ENCODE results near the gene FXYD5. TPM values are rescaled to one million over a fixed set of nuclear protein-coding genes. Genes with fewer than 3 reads are reported as not detected.
A peak's percentile ranks its signal among the peaks of the same experiment; 100 is the strongest.

The FXYD5 gene
- total RNA-seq, 1 experiment from 2014 or later, result 100 TPM

GRCh38 chr19:35155981-35156672, 1.6 kb downstream of the FXYD5 start:
- no peaks in the 10 kb centered on the region; a peak in 3 of 5 replicates for H3K9me3 Mint-ChIP-seq
- no peak overlapping the region for H3K23ac ChIP-seq (ENCODE audit: insufficient read length, low read depth, low read length)
- H3K56ac ChIP-seq (ENCODE audit: insufficient read length, low read depth, low read length), result no peak overlapping the region
- TF ChIP-seq CTCF (conservative IDR thresholded peaks at IDR 0.05), result no peak
- peak overlapping the region; percentile 68 for H3K4me2 ChIP-seq (ENCODE audit: insufficient read depth, insufficient read length, low read length)
- no peaks in the 10 kb centered on the region for H3K9me3 ChIP-seq (ENCODE audit: control insufficient read depth, low read depth, low read length)
- no peaks in the 10 kb centered on the region for H3K27me3 ChIP-seq (ENCODE audit: insufficient read depth, low read length)
- H2AFZ ChIP-seq (ENCODE audit: low read length), result no peak overlapping the region
- H4K91ac ChIP-seq (ENCODE audit: insufficient read length, low read depth, low read length), result no peak overlapping the region
- no peak overlapping the region for H2BK20ac ChIP-seq (ENCODE audit: low read depth, low read length, poor library complexity, severe bottlenecking)
- no peaks in the 10 kb centered on the region; the same call in 1 of the 2 replicates for H3K79me2 ChIP-seq (ENCODE audit: insufficient read depth, low read length)
- H3K18ac ChIP-seq (ENCODE audit: insufficient read length, low read depth, low read length), result no peak overlapping the region
- no peaks in the 10 kb centered on the region for H3K79me1 ChIP-seq (ENCODE audit: insufficient read depth, low read depth, low read length, poor library complexity, severe bottlenecking)
- H2AK5ac ChIP-seq (ENCODE audit: insufficient read length, low read length), result no peak overlapping the region
- H3K36me3 Mint-ChIP-seq (ENCODE audit: insufficient read depth in 1 of 3, low read depth in 3 of 3), result peaks cover 30 to 40% (median 34%) of the 10 kb centered on the region in 3 experiments; a peak in 6 of 7 replicates
- H3K27ac Mint-ChIP-seq, result no peak overlapping the region
- H3K4me1 ChIP-seq (ENCODE audit: insufficient read depth, low read length), result peaks cover 2% of the 10 kb centered on the region; the same call in 1 of the 2 replicates
- peaks cover 19% of the 10 kb centered on the region for H3K23me2 ChIP-seq (ENCODE audit: insufficient read length, low read depth, low read length, poor library complexity, severe bottlenecking)
- no peak overlapping the region for H2BK12ac ChIP-seq (ENCODE audit: insufficient read length, low read depth, low read length)
- H4K20me1 ChIP-seq (ENCODE audit: control insufficient read depth, insufficient read depth, insufficient read length), result no peaks in the 10 kb centered on the region
- H3K4me1 Mint-ChIP-seq, result peaks cover 37 to 45% of the 10 kb centered on the region in 2 experiments
- H3K27me3 Mint-ChIP-seq (ENCODE audit: low read depth), result peaks cover 2% of the 10 kb centered on the region; the same call in 1 of the 2 replicates
- no peak overlapping the region for H2BK120ac ChIP-seq (ENCODE audit: low read depth, low read length, poor library complexity, severe bottlenecking)
- H3T11ph ChIP-seq (ENCODE audit: low read length), result no peak overlapping the region
- H3K4me3 Mint-ChIP-seq, result peak overlapping the region; percentile 93 to 97
- H3K27ac ChIP-seq (ENCODE audit: insufficient read length, low read depth, low read length), result no peak overlapping the region
- WGBS (ENCODE audit: extremely low coverage, insufficient read length, low lambda C conversion rate), result no CpG with 5 or more reads among the region's 6 CpGs
- DNase-seq, result no peak
- H4K5ac ChIP-seq (ENCODE audit: insufficient read length, low read depth, low read length), result no peak overlapping the region
- no peak overlapping the region for H2BK15ac ChIP-seq (ENCODE audit: low read depth, low read length)
- H2BK5ac ChIP-seq (ENCODE audit: insufficient read length, low read length), result no peak overlapping the region
- no peak overlapping the region; the same call in 1 of the 2 replicates for H3K14ac ChIP-seq (ENCODE audit: insufficient read depth, low read length)
- no peak overlapping the region for H4K8ac ChIP-seq (replicated peaks; ENCODE audit: insufficient read length, low read depth, low read length)
- H3K9ac ChIP-seq (ENCODE audit: extremely low read depth, insufficient read length, low read length), result no peak overlapping the region
- H3K4ac ChIP-seq (ENCODE audit: low read depth, low read length), result no peak overlapping the region
